Fibroblast of the aortic adventitia (primary cell): ENCODE data around the gene JPH4. TPM values are rescaled to one million over a fixed set of nuclear protein-coding genes. Genes with fewer than 3 reads are reported as not detected.

Source experiments
- DNase-seq: peaks from one replicate; pipeline ENCODE4 v3.0.0-alpha.2; 2010; ENCODE audit warnings: low read depth
- H3K4me3 ChIP-seq: 2 replicates; pipeline ENCODE4 v1.5.1; 2011; ENCODE audit warnings: low read depth, mild to moderate bottlenecking, control low read depth, low read length, moderate library complexity
- CTCF ChIP-seq: IDR thresholded peaks from 2 replicates; pipeline ENCODE4 v1.5.1; 2011; ENCODE audit warnings: mild to moderate bottlenecking, low read length, control low read depth, inconsistent platforms; ENCODE audit not compliant: insufficient read depth
- total RNA-seq: library from RNA; depleted of rRNA; stranded (reverse); fragments of >200 nt; gene quantifications from 2 replicates; pipeline ENCODE4 v1.2.3, GENCODE V29; 2012; ENCODE audit warnings: low replicate concordance

JPH4 gene
- total RNA-seq, 1 donor, result not detected

GRCh38 chr14:23558346-23559009, 20.1 kb downstream of the JPH4 start:
- DNase-seq, result no peak
- TF ChIP-seq CTCF, result no peak
- no peak overlapping the region for H3K4me3 ChIP-seq

- no peak overlapping the region for H3K4me3 ChIP-seq
- TF ChIP-seq CTCF, result no peak
- no peak for DNase-seq
These were observed 20.6 kb downstream of the JPH4 start for GRCh38 chr14:23557946-23558345.

- no peak for DNase-seq
- H3K4me3 ChIP-seq, result no peak overlapping the region
- TF ChIP-seq CTCF, result no peak
These were observed 21.1 kb downstream of the JPH4 start for GRCh38 chr14:23557521-23557920.

GRCh38 chr14:23556700-23557440, 21.7 kb downstream of the JPH4 start:
- TF ChIP-seq CTCF, result no peak
- DNase-seq, result no peak
- H3K4me3 ChIP-seq, result peak overlapping the region; percentile 95

- peak within 1 kb of the TSS; percentile 95 for H3K4me3 ChIP-seq
- no peak for TF ChIP-seq CTCF
- peak; percentile 83 for DNase-seq
These were observed 22.5 kb downstream of the JPH4 start, which contains the start of gene THTPA for GRCh38 chr14:23555882-23556699. Gene THTPA (plus strand): TSS chr14:23556271. CDS start chr14:23556758, 487 bp downstream.

- no peak for DNase-seq
- no peak for TF ChIP-seq CTCF
- peak overlapping the region; percentile 95 for H3K4me3 ChIP-seq
These were observed 23.1 kb downstream of the JPH4 start for GRCh38 chr14:23555533-23555881.
